ENCODE measurements around the gene GOLGA2. TPM values are rescaled to one million over a fixed set of nuclear protein-coding genes. Genes with fewer than 3 reads are reported as not detected.

The GOLGA2 gene
- total and polyA plus RNA-seq, 3 donors from 2014 or later = 79.8 to 133 (median 103) TPM

- no peaks in the 10 kb centered on the region for H3K9me3 ChIP-seq
- no peaks in the 10 kb centered on the region for H3K4me1 ChIP-seq
- DNase-seq = no peak
- intact Hi-C loops (cut with DNase I; ENCODE audit: low total_unique reads) = no loop called here
- no peak overlapping the region for H3K4me3 ChIP-seq
- H3K36me3 ChIP-seq (ENCODE audit: low read depth, missing control alignments) = no peaks in the 10 kb centered on the region
- H3K27ac ChIP-seq = no peak overlapping the region
- TF ChIP-seq, protein P1, sequence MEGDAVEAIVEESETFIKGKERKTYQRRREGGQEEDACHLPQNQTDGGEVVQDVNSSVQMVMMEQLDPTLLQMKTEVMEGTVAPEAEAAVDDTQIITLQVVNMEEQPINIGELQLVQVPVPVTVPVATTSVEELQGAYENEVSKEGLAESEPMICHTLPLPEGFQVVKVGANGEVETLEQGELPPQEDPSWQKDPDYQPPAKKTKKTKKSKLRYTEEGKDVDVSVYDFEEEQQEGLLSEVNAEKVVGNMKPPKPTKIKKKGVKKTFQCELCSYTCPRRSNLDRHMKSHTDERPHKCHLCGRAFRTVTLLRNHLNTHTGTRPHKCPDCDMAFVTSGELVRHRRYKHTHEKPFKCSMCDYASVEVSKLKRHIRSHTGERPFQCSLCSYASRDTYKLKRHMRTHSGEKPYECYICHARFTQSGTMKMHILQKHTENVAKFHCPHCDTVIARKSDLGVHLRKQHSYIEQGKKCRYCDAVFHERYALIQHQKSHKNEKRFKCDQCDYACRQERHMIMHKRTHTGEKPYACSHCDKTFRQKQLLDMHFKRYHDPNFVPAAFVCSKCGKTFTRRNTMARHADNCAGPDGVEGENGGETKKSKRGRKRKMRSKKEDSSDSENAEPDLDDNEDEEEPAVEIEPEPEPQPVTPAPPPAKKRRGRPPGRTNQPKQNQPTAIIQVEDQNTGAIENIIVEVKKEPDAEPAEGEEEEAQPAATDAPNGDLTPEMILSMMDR (IDR thresholded peaks at IDR 0.05) = no peak
- TF ChIP-seq POLR2A (IDR thresholded peaks at IDR 0.05) = no peak
- WGBS, 2 donors = 76% methylated on average over 14 to 15 of the region's 15 CpGs
- no peaks in the 10 kb centered on the region for H3K27me3 ChIP-seq
Observed at GRCh38 chr9:128208946-128209669, 66.7 kb downstream of the GOLGA2 start.

GRCh38 chr9:128208386-128208785 lies 67.4 kb downstream of the GOLGA2 start:
- Histone ChIP-seq H3K27me3 (no peaks in the 10 kb centered on the region), H3K27ac (no peak overlapping the region), H3K36me3 (ENCODE audit: low read depth, missing control alignments) (no peaks in the 10 kb centered on the region), H3K4me3 (no peak overlapping the region), H3K9me3 (no peaks in the 10 kb centered on the region), H3K4me1 (no peaks in the 10 kb centered on the region)
- TF ChIP-seq, protein P1 (IDR thresholded peaks at IDR 0.05) = no peak
- TF ChIP-seq POLR2A (IDR thresholded peaks at IDR 0.05) = no peak
- intact Hi-C loops (cut with DNase I; ENCODE audit: low total_unique reads) = no loop called here
- 84 to 87% methylated on average over 7 of the region's 7 CpGs for WGBS, 2 donors
- no peak for DNase-seq

DNA sequence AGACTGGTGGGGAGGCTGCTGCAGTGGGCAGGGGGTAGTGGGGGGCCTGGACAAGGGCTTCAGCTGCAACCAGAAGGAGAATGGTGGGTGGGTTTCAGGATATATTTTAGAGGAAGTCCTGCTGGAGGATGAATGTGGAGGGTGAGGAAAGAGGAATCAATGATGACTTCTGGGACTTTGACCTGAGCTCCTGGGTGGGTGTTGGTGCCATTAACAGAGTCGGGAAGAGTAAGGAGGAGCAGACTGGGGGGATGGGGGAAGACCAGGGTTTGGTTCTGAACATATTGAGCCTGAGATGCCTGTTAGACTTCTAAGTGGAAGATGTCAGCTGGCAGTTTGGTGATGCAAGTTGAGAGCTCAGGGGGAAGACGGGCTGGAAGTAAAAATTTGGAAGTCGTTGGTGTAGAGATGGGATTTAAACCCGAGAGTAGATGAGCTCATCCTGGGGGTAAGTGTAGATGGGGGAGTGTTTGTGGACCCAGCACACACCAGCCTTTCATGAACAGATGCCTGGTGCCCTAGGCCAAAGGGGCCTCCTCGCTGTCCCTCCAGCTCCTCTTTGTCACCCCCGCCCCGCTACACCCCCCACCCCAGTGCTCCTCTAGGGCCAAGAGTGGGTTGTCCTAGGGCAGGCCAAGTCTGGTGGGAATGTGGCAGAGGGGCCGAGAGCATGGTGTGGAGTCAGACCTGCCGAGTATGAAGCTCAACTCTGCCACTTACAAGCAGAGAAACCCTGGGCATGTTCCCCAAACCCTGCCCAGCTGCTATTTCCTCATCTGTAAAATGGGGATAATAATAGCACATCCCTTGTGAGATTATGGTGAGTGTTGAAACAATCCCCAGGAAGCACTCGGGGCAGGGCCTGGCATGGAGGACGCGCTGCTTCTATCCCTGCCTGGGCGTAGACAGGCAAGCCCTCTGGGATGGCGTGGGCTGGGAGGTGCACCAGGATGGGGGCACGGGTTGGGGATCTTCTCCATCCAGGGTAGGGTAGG lies 68.6 kb downstream of the GOLGA2 start:
- Histone ChIP-seq H3K27me3 (no peaks in the 10 kb centered on the region), H3K4me3 (no peak overlapping the region), H3K36me3 (ENCODE audit: low read depth, missing control alignments) (no peaks in the 10 kb centered on the region), H3K27ac (no peak overlapping the region), H3K9me3 (no peaks in the 10 kb centered on the region), H3K4me1 (no peaks in the 10 kb centered on the region)
- intact Hi-C loops (cut with DNase I; ENCODE audit: low total_unique reads) = no loop called here
- DNase-seq = no peak
- TF ChIP-seq, protein P1 (IDR thresholded peaks at IDR 0.05) = no peak
- 84% methylated on average over 10 to 15 of the region's 15 CpGs for WGBS, 2 donors

DNA sequence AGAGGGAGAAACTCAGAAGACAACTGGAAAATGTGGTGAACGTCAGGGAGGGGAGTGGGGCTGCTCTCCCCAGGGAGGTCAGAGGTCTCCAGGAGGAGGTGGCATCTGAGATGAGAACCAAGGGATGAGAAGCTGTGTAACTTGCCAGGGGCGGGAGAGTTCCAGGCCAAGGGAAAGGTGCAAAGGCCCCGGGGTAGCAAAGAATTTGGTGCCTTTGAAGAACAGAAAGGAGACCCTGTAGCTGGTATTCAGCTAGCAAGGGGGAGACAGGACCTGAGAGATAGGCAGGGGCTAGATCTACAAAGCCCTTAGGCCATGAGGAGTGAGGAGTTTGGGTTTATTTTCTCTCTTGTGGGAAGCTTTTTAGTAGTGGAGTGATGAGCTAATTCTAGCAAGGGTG lies 69.3 kb downstream of the GOLGA2 start:
- WGBS, 2 donors = 81 to 91% methylated on average over 3 of the region's 3 CpGs
- Histone ChIP-seq H3K4me1 (no peaks in the 10 kb centered on the region), H3K27ac (no peak overlapping the region), H3K4me3 (no peak overlapping the region), H3K36me3 (ENCODE audit: low read depth, missing control alignments) (no peaks in the 10 kb centered on the region), H3K27me3 (no peaks in the 10 kb centered on the region), H3K9me3 (no peaks in the 10 kb centered on the region)
- intact Hi-C loops (cut with DNase I; ENCODE audit: low total_unique reads) = no loop called here
- TF ChIP-seq, protein P1 (IDR thresholded peaks at IDR 0.05) = no peak
- TF ChIP-seq POLR2A (IDR thresholded peaks at IDR 0.05) = no peak
- no peak for DNase-seq

MicroRNA genes within 50 kb of the gene (microRNA counts, 767-probe panel; counts per million panel counts)
- microRNA hsa-miR-199b-5p = 4,014 to 5,463 counts per million in 2 donors
- microRNA hsa-miR-3154 = 0 to 152 counts per million in 2 donors

Small RNA genes within 50 kb of the gene (microRNA-seq; reads per million reads assigned to microRNA genes)
- gene MIR199B (ENCODE audit: borderline number of aligned reads in 2 of 2, borderline replicate concordance in 1 of 2) (73.7 to 182 reads per million in 2 donors), gene MIR3154 (ENCODE audit: borderline number of aligned reads in 2 of 2, borderline replicate concordance in 1 of 2) (0.69 to 5.6 reads per million in 2 donors)

Small RNA genes within 50 kb of the gene (small RNA-seq; reads per million reads assigned to genes)
- 1.0 to 8.7 reads per million in 2 donors for gene MIR199B
- 0 reads per million in 2 donors for gene MIR3154

Other genes with a start within 250 kb of the GOLGA2 start
- gene NAIF1, start 208.7 kb downstream of the GOLGA2 start, total RNA-seq = 10 to 100 TPM; 18.5 to 19.4 TPM
- 25.1 TPM for gene NAIF1, start 208.7 kb downstream of the GOLGA2 start, polyA plus RNA-seq (ENCODE audit: insufficient read depth, low read depth, low replicate concordance)
- gene SLC25A25, start 207.8 kb downstream of the GOLGA2 start, total RNA-seq = 10 to 100 TPM; 19.1 to 21.1 TPM
- gene SLC25A25, start 207.8 kb downstream of the GOLGA2 start, polyA plus RNA-seq (ENCODE audit: insufficient read depth, low read depth, low replicate concordance) = 15.0 TPM
- gene PTGES2, start 148.3 kb downstream of the GOLGA2 start, total RNA-seq = 10 to 100 TPM; 95.8 to 96.4 TPM
- gene PTGES2, start 148.3 kb downstream of the GOLGA2 start, polyA plus RNA-seq (ENCODE audit: insufficient read depth, low read depth, low replicate concordance) = 53.1 TPM
- not detected for gene LCN2, start 126.6 kb downstream of the GOLGA2 start, total RNA-seq
- 2.2 TPM for gene LCN2, start 126.6 kb downstream of the GOLGA2 start, polyA plus RNA-seq (ENCODE audit: insufficient read depth, low read depth, low replicate concordance)
- 100 to 1,000 TPM; 219 to 225 TPM for gene BBLN, start 115.7 kb downstream of the GOLGA2 start, total RNA-seq
- 56.9 TPM for gene BBLN, start 115.7 kb downstream of the GOLGA2 start, polyA plus RNA-seq (ENCODE audit: insufficient read depth, low read depth, low replicate concordance)
- gene CIZ1, start 84.4 kb downstream of the GOLGA2 start, total RNA-seq = 100 to 1,000 TPM; 114 to 115 TPM
- gene CIZ1, start 84.4 kb downstream of the GOLGA2 start, polyA plus RNA-seq (ENCODE audit: insufficient read depth, low read depth, low replicate concordance) = 159 TPM
- 1 to 10 TPM; 8.0 to 9.8 TPM for gene DNM1, start 72.6 kb downstream of the GOLGA2 start, total RNA-seq
- gene DNM1, start 72.6 kb downstream of the GOLGA2 start, polyA plus RNA-seq (ENCODE audit: insufficient read depth, low read depth, low replicate concordance) = 10.7 TPM
- 100 to 1,000 TPM in 1 of 2 donors, 10 to 100 TPM in 1; 69.3 to 131 TPM for gene SWI5, start 269 bp upstream of the GOLGA2 start, total RNA-seq
- 164 TPM for gene SWI5, start 269 bp upstream of the GOLGA2 start, polyA plus RNA-seq (ENCODE audit: insufficient read depth, low read depth, low replicate concordance)
- 10 to 100 TPM; 14.6 to 15.0 TPM for gene TRUB2, start 46.4 kb upstream of the GOLGA2 start, total RNA-seq
- 29.7 TPM for gene TRUB2, start 46.4 kb upstream of the GOLGA2 start, polyA plus RNA-seq (ENCODE audit: insufficient read depth, low read depth, low replicate concordance)
- gene COQ4, start 46.8 kb upstream of the GOLGA2 start, total RNA-seq = 10 to 100 TPM; 54.9 to 65.0 TPM
- 50.9 TPM for gene COQ4, start 46.8 kb upstream of the GOLGA2 start, polyA plus RNA-seq (ENCODE audit: insufficient read depth, low read depth, low replicate concordance)
- 10 to 100 TPM; 32.8 to 38.0 TPM for gene SLC27A4, start 64.5 kb upstream of the GOLGA2 start, total RNA-seq
- 37.1 TPM for gene SLC27A4, start 64.5 kb upstream of the GOLGA2 start, polyA plus RNA-seq (ENCODE audit: insufficient read depth, low read depth, low replicate concordance)
- 10 to 100 TPM; 31.5 to 36.8 TPM for gene URM1, start 95.4 kb upstream of the GOLGA2 start, total RNA-seq
- gene URM1, start 95.4 kb upstream of the GOLGA2 start, polyA plus RNA-seq (ENCODE audit: insufficient read depth, low read depth, low replicate concordance) = 51.1 TPM
- 10 to 100 TPM; 19.7 to 21.7 TPM for gene CERCAM, start 144.8 kb upstream of the GOLGA2 start, total RNA-seq
- 26.0 TPM for gene CERCAM, start 144.8 kb upstream of the GOLGA2 start, polyA plus RNA-seq (ENCODE audit: insufficient read depth, low read depth, low replicate concordance)
- 100 to 1,000 TPM; 189 to 421 TPM for gene ODF2, start 180.0 kb upstream of the GOLGA2 start, total RNA-seq
- gene ODF2, start 180.0 kb upstream of the GOLGA2 start, polyA plus RNA-seq (ENCODE audit: insufficient read depth, low read depth, low replicate concordance) = 634 TPM
- 10 to 100 TPM; 44.7 to 59.7 TPM for gene GLE1, start 228.7 kb upstream of the GOLGA2 start, total RNA-seq
- gene GLE1, start 228.7 kb upstream of the GOLGA2 start, polyA plus RNA-seq (ENCODE audit: insufficient read depth, low read depth, low replicate concordance) = 82.3 TPM